Heart right ventricle (tissue), 16 donors: ENCODE data around the gene ZNF718. TPM values are rescaled to one million over a fixed set of nuclear protein-coding genes. Genes with fewer than 3 reads are reported as not detected.
"Not testable (repeated sequence)": the region's sequence is repeated elsewhere in the genome, so short reads cannot be mapped to it uniquely, and the experiment has no call there.

Source experiments
- ATAC-seq, 8 donors: fragments of 200-7000 bp; cut with Tn5 transposase; one replicate each; pipeline ENCODE4 v1.9.1; 2020; ENCODE audit warnings: mild to moderate bottlenecking in 8 of 8, moderate library complexity in 8 of 8, moderate number of reproducible peaks in 1 of 8
- DNase-seq, 2 donors: peaks; one replicate each; pipeline ENCODE4 v3.0.0-alpha.2; 2020
- H3K27ac ChIP-seq, 10 donors: fragments of 200-600 bp; sonication (generic) in 2 of 10; one replicate each; pipeline versions ENCODE4 v1.5.0 to v1.8.0; 2020 to 2022; ENCODE audit warnings: mild to moderate bottlenecking in 3 of 10
- H3K27me3 ChIP-seq, 7 donors: fragments of 200-600 bp; one replicate each; pipeline ENCODE4 v1.8.0; 2021 to 2022; ENCODE audit warnings: mild to moderate bottlenecking in 2 of 7
- H3K36me3 ChIP-seq, 9 donors: fragments of 200-600 bp; sonication (generic) in 1 of 9; one replicate each; pipeline versions ENCODE4 v1.5.0 to v1.8.0; 2020 to 2022; ENCODE audit warnings: mild to moderate bottlenecking in 2 of 9
- H3K4me1 ChIP-seq, 9 donors: fragments of 200-600 bp; sonication (generic) in 1 of 9; one replicate each; pipeline versions ENCODE4 v1.5.0 to v1.8.0; 2020 to 2022; ENCODE audit warnings: mild to moderate bottlenecking in 4 of 9
- H3K4me3 ChIP-seq, 10 donors: fragments of 200-600 bp; sonication (generic) in 2 of 10; one replicate each; pipeline versions ENCODE4 v1.5.0 to v1.8.0; 2020 to 2022; ENCODE audit warnings: mild to moderate bottlenecking in 7 of 10, moderate library complexity in 2 of 10
- H3K9me3 ChIP-seq, 11 donors: fragments of 200-600 bp in 10 of 11; sonication (generic) in 2 of 11; one replicate each; pipeline versions ENCODE4 v1.5.0 to v1.8.0; 2013 to 2022; ENCODE audit warnings: mild to moderate bottlenecking in 2 of 11, control low read depth in 1 of 11, moderate library complexity in 1 of 11
- WGBS, 2 donors: extraction: QIAGEN DNeasy Blood & Tissue Kit; methylation state at CpG; one replicate each; pipeline ENCODE4 v1.1.7; 2013; ENCODE audit warnings: inconsistent platforms in 1 of 2; 5-methylcytosine and 5-hydroxymethylcytosine counted together
- intact Hi-C, 10 donors: fragments of 100-400 bp; cut with DNase I; formaldehyde crosslinking; loops; one replicate each; pipeline versions ENCODE4 v1.11.1 to v1.14.2; 2022
- polyA plus RNA-seq, 2 donors: library from polyadenylated mRNA; stranded (reverse); fragments of 200-250 nt; gene quantifications; one replicate each; pipeline ENCODE4 v1.2.3, GENCODE V29; 2013
- total RNA-seq, 10 donors: library from RNA; stranded (reverse); fragmentation: NEBNext Ultra II Directional in 3 of 10; extraction: Animal tissue kit (Norgen Biotek cat#: 25700) in 3 of 10; gene quantifications; one replicate each; pipeline versions ENCODE4 v1.2.1 to v1.2.4, GENCODE V29; 2021 to 2023
- TF ChIP-seq, protein P1 (sequence below), 9 donors: fragments of 200-600 bp; sonication (generic) in 2 of 9; IDR thresholded peaks; one replicate each; pipeline versions ENCODE4 v1.5.0 to v1.8.0; 2021 to 2022; ENCODE audit warnings: antibody characterized with exemption in 9 of 9, mild to moderate bottlenecking in 5 of 9, moderate library complexity in 1 of 9
- donor health status: Arrhythmogenic right ventricular cardiomyopathy.
- donor health status: ischemic (EF 13 %, LVEDD 7.1; RV severe dilation, severe dysfunction).
- donor health status: healthy with polysubstance abuse.
- donor health status: DM: no; HTN: yes; CAD: no.
- donor health status: DM: no; HTN: no; CAD: no.
- donor health status: ischemic (EF 25% LVEDD 6.9; RV normal size, moderate dysfunction).
- donor health status: ischemic (EF 25% LVEDD 5.7; RV mildly dilated, moderate dysfunction).
- donor health status: healthy.
- donor health status: DM: yes; HTN: yes; CAD: no.
- donor health status: Ischemic cardiomyopathy.
- donor health status: ischemic (EF 35%, LVEDD 5.7; RV mildly dilated, moderate dysfunction).
- donor health status: nonischemic (EF 11% LVEDD 7.7; RV severe dilation, severe dysfunction).
- donor health status: DM: yes; HTN: yes; CAD: no.
- donor health status: PGD.
- donor health status: ischemic (EF 29% LVEDD 5.4; RV normal size, mild dysfunction).
- donor health status: nonischemic (EF 23%, LVEDD 6.1; RV moderate dilation, normal function).

The ZNF718 gene
- total and polyA plus RNA-seq, 12 donors = 1.1 to 4.7 (median 2.9) TPM

- no peak overlapping the region for H3K27ac ChIP-seq
- intact Hi-C loops = no loop called here
- H3K4me3 ChIP-seq = no peak overlapping the region
- H3K27me3 ChIP-seq = no peaks in the 10 kb centered on the region
- TF ChIP-seq, protein P1, sequence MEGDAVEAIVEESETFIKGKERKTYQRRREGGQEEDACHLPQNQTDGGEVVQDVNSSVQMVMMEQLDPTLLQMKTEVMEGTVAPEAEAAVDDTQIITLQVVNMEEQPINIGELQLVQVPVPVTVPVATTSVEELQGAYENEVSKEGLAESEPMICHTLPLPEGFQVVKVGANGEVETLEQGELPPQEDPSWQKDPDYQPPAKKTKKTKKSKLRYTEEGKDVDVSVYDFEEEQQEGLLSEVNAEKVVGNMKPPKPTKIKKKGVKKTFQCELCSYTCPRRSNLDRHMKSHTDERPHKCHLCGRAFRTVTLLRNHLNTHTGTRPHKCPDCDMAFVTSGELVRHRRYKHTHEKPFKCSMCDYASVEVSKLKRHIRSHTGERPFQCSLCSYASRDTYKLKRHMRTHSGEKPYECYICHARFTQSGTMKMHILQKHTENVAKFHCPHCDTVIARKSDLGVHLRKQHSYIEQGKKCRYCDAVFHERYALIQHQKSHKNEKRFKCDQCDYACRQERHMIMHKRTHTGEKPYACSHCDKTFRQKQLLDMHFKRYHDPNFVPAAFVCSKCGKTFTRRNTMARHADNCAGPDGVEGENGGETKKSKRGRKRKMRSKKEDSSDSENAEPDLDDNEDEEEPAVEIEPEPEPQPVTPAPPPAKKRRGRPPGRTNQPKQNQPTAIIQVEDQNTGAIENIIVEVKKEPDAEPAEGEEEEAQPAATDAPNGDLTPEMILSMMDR (IDR thresholded peaks at IDR 0.05) = no peak
- peaks cover 0 to 100% (median 90%) of the 10 kb centered on the region in 11 donors for H3K9me3 ChIP-seq
- H3K4me1 ChIP-seq = no peaks in the 10 kb centered on the region
- no peak for DNase-seq
- ATAC-seq = no peak
- H3K36me3 ChIP-seq = peaks cover 0 to 50% (median 5%) of the 10 kb centered on the region in 9 donors
Observed at GRCh38 chr4:175986-176385, 51.7 kb downstream of the ZNF718 start.

- H3K9me3 ChIP-seq = peaks cover 0 to 100% (median 91%) of the 10 kb centered on the region in 11 donors
- TF ChIP-seq, protein P1 (IDR thresholded peaks at IDR 0.05) = no peak
- peaks cover 0 to 41% (median 0%) of the 10 kb centered on the region in 9 donors for H3K36me3 ChIP-seq
- H3K4me3 ChIP-seq = no peak overlapping the region
- no peak overlapping the region for H3K27ac ChIP-seq
- intact Hi-C loops = no loop called here
- H3K4me1 ChIP-seq = no peaks in the 10 kb centered on the region
- 96 to 100% methylated on average over 1 of the region's 1 CpG for WGBS, 2 donors
- H3K27me3 ChIP-seq = no peaks in the 10 kb centered on the region
- ATAC-seq (no peak), DNase-seq (no peak)
Observed at GRCh38 chr4:176995-177394, 52.7 kb downstream of the ZNF718 start.

- H3K27ac ChIP-seq, ATAC-seq, intact Hi-C loops, DNase-seq, H3K4me1 ChIP-seq, H3K27me3 ChIP-seq, H3K4me3 ChIP-seq: not testable (repeated sequence)
- peaks cover 0 to 18% (median 0%) of the 10 kb centered on the region in 9 donors for H3K36me3 ChIP-seq
- peaks cover 0 to 100% (median 83%) of the 10 kb centered on the region in 11 donors for H3K9me3 ChIP-seq
- WGBS, 2 donors = 99 to 100% methylated on average over 3 of the region's 3 CpGs
Observed at GRCh38 chr4:182225-182624, 57.9 kb downstream of the ZNF718 start.

- WGBS, 2 donors = 91 to 92% methylated on average over 3 of the region's 3 CpGs
- TF ChIP-seq, protein P1 (IDR thresholded peaks at IDR 0.05) = no peak
- Histone ChIP-seq H3K9me3 (peaks cover 0 to 100% (median 41%) of the 10 kb centered on the region in 11 donors), H3K4me3 (no peak overlapping the region), H3K27ac (no peak overlapping the region), H3K4me1 (no peaks in the 10 kb centered on the region), H3K36me3 (peaks cover 0 to 2% (median 0%) of the 10 kb centered on the region in 9 donors), H3K27me3 (no peaks in the 10 kb centered on the region)
- intact Hi-C loops = no loop called here
- no peak for DNase-seq
- no peak for ATAC-seq
Observed at GRCh38 chr4:188091-188490, 63.8 kb downstream of the ZNF718 start.

GRCh38 chr4:195159-195558, 70.9 kb downstream of the ZNF718 start:
- H3K27me3 ChIP-seq, intact Hi-C loops, H3K27ac ChIP-seq, DNase-seq, H3K4me1 ChIP-seq, H3K36me3 ChIP-seq, ATAC-seq, H3K4me3 ChIP-seq: not testable (repeated sequence)
- WGBS, 2 donors = 72 to 84% methylated on average over 3 of the region's 3 CpGs
- peaks cover 0 to 98% (median 15%) of the 10 kb centered on the region in 11 donors for H3K9me3 ChIP-seq
